Measurements from ENCODE around the gene GRID1.

DNA sequence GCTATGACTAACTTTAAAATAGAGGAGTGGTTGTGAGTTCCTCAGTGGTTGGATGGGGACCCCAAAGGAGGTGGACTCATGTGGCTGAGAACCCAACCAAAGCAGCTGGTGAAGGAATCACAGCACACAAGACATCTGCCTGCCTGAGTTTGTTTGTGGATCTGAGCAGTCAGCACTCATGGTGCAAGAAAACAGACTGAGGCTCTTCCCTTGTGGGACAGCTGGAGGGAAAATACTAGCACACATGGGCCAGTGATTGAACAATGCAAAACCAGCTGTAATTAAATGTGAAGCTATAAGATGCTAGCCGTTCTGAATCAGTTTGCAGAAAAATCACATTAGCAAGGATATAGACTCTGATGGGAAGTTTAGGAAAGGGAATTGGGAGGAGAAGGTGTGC lies 707.3 kb downstream of the GRID1 start:
- no peak for TF ChIP-seq CTCF (IDR thresholded peaks at IDR 0.05)
- no peak for TF ChIP-seq POLR2A (IDR thresholded peaks at IDR 0.05)

Measured in Peyer's patch (tissue), 4 donors.